Measurements from ENCODE around the gene PTPRR. TPM values are rescaled to one million over a fixed set of nuclear protein-coding genes. Genes with fewer than 3 reads are reported as not detected.

The PTPRR gene
- total and polyA plus RNA-seq, 10 of the 15 experiments (the other 5 are each of a cell fraction or from before 2014, with no cell fraction given) = 0.14 to 3.1 (median 0.42) TPM

DNA sequence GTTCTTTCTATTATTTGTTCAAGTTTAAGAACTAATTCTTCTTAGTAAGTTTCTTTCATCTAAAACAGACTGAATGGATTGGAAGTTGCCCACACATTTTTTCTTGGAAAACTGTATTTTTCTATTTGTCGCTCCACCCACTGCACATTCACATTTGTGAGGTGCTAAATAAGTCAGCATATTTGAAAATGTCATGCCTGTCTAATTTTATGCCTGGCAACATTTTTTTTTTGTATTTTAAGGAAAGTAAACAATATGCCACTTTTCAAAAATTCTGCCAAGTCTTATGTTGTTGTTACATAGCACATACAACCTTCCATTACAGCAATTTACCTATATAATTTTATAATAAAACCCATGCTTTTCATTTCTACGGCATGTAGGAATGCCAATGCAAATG, 170.6 kb downstream of the PTPRR start:
- in situ Hi-C loops (cut with MboI) = loop anchor here (25.0 kb wide), 1 partner anchor 987 kb away; no protein-coding TSS in a partner anchor
- no peak for ATAC-seq
- POLR2A ChIA-PET = no interaction called here
- Histone ChIP-seq H3K9me3 (replicated peaks; ENCODE audit: control insufficient read depth, insufficient read depth, low read length) (no peaks in the 10 kb centered on the region), H3K27me3 (replicated peaks in 1 of 2; ENCODE audit: control insufficient read depth in 2 of 2, insufficient read depth in 2 of 2, low read length in 1 of 2) (no peaks in the 10 kb centered on the region), H3K4me2 (ENCODE audit: control insufficient read depth, insufficient read depth) (no peak overlapping the region), H3K36me3 (ENCODE audit: control insufficient read depth in 2 of 2, insufficient read depth in 2 of 2, low read length in 1 of 2) (no peaks in the 10 kb centered on the region), H4K20me1 (ENCODE audit: control insufficient read depth, insufficient read depth) (no peaks in the 10 kb centered on the region), H3K9ac (ENCODE audit: control insufficient read depth, insufficient read depth, low read length) (no peak overlapping the region), H3K27ac (ENCODE audit: control insufficient read depth, insufficient read depth) (no peak overlapping the region), H3K4me1 (ENCODE audit: control insufficient read depth, insufficient read depth, low read length) (no peaks in the 10 kb centered on the region), H3K4me3 (no peak overlapping the region), H3K79me2 (ENCODE audit: control insufficient read depth, insufficient read depth, low read length) (no peaks in the 10 kb centered on the region), H2AFZ (ENCODE audit: control insufficient read depth, low read depth, low read length) (no peak overlapping the region)
- DNase-seq (ENCODE audit: low read depth, low spot score) = no peak
- BruUV-seq (replicated peaks) = no TSS peak
- TF ChIP-seq SUPT20H (IDR thresholded peaks at IDR 0.05; ENCODE audit: borderline replicate concordance, control insufficient read depth, low read depth, low read length) (no peak), IKZF2 (IDR thresholded peaks at IDR 0.05) (no peak), NR2C2 (IDR thresholded peaks at IDR 0.05; ENCODE audit: borderline replicate concordance, control insufficient read depth, insufficient read length, low read depth) (no peak)
- RAD21 ChIA-PET (ENCODE audit: unreplicated experiment) = no interaction called here
- CTCF ChIA-PET = no interaction called here
- FAIRE-seq = no peak
- WGBS (ENCODE audit: insufficient coverage, insufficient replicate concordance, low lambda C conversion rate, missing lambda C conversion rate) = 41% methylated on average over 2 of the region's 2 CpGs
- SMC1A ChIA-PET (ENCODE audit: uncharacterized antibody, unreplicated experiment) = no interaction called here
- intact Hi-C loops (cut with micrococcal nuclease; ENCODE audit: unreplicated experiment) = no loop called here

DNA sequence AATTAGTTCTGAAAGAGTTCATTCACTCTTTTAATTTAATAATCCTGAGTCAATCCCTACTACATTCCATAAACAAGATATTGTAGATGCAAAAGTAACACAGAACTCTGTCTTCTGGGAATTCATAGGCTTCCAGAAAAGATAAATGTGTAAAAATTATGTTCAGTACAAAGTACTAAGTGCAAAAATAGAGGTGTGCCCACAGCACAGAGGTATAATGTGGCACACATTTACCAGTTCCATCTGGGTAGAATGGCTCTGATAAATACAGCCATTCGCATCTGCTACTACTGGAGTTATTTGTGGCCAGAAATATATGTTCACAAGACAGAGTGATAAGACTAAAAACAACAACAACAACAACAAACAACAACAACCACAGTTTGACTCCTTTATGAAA, 171.7 kb downstream of the PTPRR start:
- Histone ChIP-seq H3K4me2 (ENCODE audit: control insufficient read depth, insufficient read depth) (no peak overlapping the region), H3K36me3 (ENCODE audit: control insufficient read depth in 2 of 2, insufficient read depth in 2 of 2, low read length in 1 of 2) (no peaks in the 10 kb centered on the region), H3K79me2 (ENCODE audit: control insufficient read depth, insufficient read depth, low read length) (no peaks in the 10 kb centered on the region), H3K9me3 (replicated peaks; ENCODE audit: control insufficient read depth, insufficient read depth, low read length) (no peaks in the 10 kb centered on the region), H3K4me3 (no peak overlapping the region), H4K20me1 (ENCODE audit: control insufficient read depth, insufficient read depth) (no peaks in the 10 kb centered on the region), H3K9ac (ENCODE audit: control insufficient read depth, insufficient read depth, low read length) (no peak overlapping the region), H2AFZ (ENCODE audit: control insufficient read depth, low read depth, low read length) (no peak overlapping the region), H3K27ac (ENCODE audit: control insufficient read depth, insufficient read depth) (no peak overlapping the region), H3K4me1 (ENCODE audit: control insufficient read depth, insufficient read depth, low read length) (no peaks in the 10 kb centered on the region), H3K27me3 (replicated peaks in 1 of 2; ENCODE audit: control insufficient read depth in 2 of 2, insufficient read depth in 2 of 2, low read length in 1 of 2) (no peaks in the 10 kb centered on the region)
- intact Hi-C loops (cut with micrococcal nuclease; ENCODE audit: unreplicated experiment) (no loop called here), in situ Hi-C loops (cut with MboI) (loop anchor here (25.0 kb wide), 1 partner anchor 988 kb away; no protein-coding TSS in a partner anchor)
- TF ChIP-seq, protein P1, sequence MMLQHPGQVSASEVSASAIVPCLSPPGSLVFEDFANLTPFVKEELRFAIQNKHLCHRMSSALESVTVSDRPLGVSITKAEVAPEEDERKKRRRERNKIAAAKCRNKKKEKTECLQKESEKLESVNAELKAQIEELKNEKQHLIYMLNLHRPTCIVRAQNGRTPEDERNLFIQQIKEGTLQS (IDR thresholded peaks at IDR 0.05; ENCODE audit: borderline replicate concordance, extremely low read depth, low read depth, low read length) = no peak
- TF ChIP-seq GATAD2B (conservative IDR thresholded peaks at IDR 0.05; ENCODE audit: low read depth) (no peak), HDAC6 (IDR thresholded peaks at IDR 0.05; ENCODE audit: unreplicated experiment) (no peak)
- no TSS peak for BruUV-seq (replicated peaks)
- FAIRE-seq (no peak), DNase-seq (ENCODE audit: low read depth, low spot score) (no peak), ATAC-seq (no peak)
- ChIA-PET RAD21 (ENCODE audit: unreplicated experiment) (no interaction called here), SMC1A (ENCODE audit: uncharacterized antibody, unreplicated experiment) (no interaction called here), POLR2A (no interaction called here), CTCF (interaction anchor here (1.0 kb wide), 1 partner anchor 20 kb away, joined by 3 read pairs; no protein-coding TSS in a partner anchor)
- WGBS (ENCODE audit: insufficient coverage, insufficient replicate concordance, low lambda C conversion rate, missing lambda C conversion rate) = 0% methylated on average over 1 of the region's 1 CpG
